ENCODE data around the gene MSLN. TPM values are rescaled to one million over a fixed set of nuclear protein-coding genes. Genes with fewer than 3 reads are reported as not detected.

The MSLN gene
- total RNA-seq, 1 experiment from 2014 or later = not detected

DNA sequence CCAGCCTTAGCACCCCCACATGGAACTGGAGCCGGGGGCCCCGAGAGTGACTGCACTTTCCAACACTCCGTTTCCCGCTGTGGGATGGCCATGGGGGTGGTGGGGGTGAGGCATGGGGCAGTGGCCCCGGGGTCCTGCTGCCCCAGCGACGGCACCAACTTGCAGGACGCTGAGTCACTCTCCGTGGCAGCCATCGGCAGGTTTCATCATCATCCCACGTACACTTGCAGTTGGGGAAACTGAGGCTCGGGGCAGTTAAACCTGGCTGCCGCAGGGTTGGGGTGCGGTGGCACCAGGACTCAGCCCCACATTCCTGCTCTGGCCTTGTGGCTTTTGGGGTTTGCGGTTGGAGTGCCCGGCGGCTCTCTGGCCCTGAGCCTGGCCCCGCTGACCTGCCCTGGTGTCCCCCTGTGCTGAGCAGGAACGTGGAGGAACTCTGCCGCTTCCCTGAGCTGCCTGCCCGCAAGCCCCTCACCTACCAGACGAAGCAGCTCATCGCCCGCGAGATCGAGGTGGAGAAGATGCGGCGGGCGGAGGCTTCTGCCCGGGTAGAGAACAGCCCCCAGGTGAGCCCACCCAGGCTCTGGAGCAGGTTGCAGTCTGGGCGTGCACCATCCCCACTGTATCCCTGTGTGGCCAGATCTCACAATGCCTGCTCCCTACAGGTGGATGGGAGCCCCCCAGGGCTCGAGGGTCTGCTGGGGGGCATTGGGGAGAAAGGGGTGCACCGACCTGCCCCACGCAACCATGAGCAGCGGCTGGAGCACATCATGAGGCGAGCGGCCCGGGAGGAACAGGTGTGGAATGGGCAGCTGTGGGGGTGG, 36.0 kb downstream of the MSLN start:
- TF ChIP-seq EZH2 (IDR thresholded peaks at IDR 0.05; ENCODE audit: borderline replicate concordance, low read depth, low read length, poor library complexity, severe bottlenecking) = no peak
- TF ChIP-seq, protein P1, sequence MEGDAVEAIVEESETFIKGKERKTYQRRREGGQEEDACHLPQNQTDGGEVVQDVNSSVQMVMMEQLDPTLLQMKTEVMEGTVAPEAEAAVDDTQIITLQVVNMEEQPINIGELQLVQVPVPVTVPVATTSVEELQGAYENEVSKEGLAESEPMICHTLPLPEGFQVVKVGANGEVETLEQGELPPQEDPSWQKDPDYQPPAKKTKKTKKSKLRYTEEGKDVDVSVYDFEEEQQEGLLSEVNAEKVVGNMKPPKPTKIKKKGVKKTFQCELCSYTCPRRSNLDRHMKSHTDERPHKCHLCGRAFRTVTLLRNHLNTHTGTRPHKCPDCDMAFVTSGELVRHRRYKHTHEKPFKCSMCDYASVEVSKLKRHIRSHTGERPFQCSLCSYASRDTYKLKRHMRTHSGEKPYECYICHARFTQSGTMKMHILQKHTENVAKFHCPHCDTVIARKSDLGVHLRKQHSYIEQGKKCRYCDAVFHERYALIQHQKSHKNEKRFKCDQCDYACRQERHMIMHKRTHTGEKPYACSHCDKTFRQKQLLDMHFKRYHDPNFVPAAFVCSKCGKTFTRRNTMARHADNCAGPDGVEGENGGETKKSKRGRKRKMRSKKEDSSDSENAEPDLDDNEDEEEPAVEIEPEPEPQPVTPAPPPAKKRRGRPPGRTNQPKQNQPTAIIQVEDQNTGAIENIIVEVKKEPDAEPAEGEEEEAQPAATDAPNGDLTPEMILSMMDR (conservative IDR thresholded peaks at IDR 0.05; ENCODE audit: low read depth, low read length) = no peak
- no TSS peak for BruUV-seq (replicated peaks)
- no peak for DNase-seq (ENCODE audit: low spot score)
- Histone ChIP-seq H3K27ac (ENCODE audit: low read depth, low read length, poor library complexity, severe bottlenecking) (no peak overlapping the region), H3K4me3 (ENCODE audit: low read depth, low read length, poor library complexity, severe bottlenecking) (no peak overlapping the region), H3K9me3 (ENCODE audit: low read depth, low read length, poor library complexity, severe bottlenecking) (no peaks in the 10 kb centered on the region), H3K4me1 (ENCODE audit: insufficient read depth, low read length, poor library complexity, severe bottlenecking) (no peaks in the 10 kb centered on the region), H3K27me3 (replicated peaks; ENCODE audit: insufficient read depth, low read depth, low read length, poor library complexity) (peaks cover 16% of the 10 kb centered on the region), H3K36me3 (ENCODE audit: insufficient read depth, low read length, poor library complexity, severe bottlenecking) (peaks cover 15% of the 10 kb centered on the region)
- ChIA-PET CTCF (no interaction called here), POLR2A (ENCODE audit: low non-redundant PET) (no interaction called here)
- intact Hi-C loops (cut with micrococcal nuclease; ENCODE audit: unreplicated experiment) = no loop called here

GRCh38 chr16:797120-797420, 36.5 kb downstream of the MSLN start:
- peaks cover 10% of the 10 kb centered on the region for H3K36me3 ChIP-seq (ENCODE audit: insufficient read depth, low read length, poor library complexity, severe bottlenecking)
- H3K27me3 ChIP-seq (replicated peaks; ENCODE audit: insufficient read depth, low read depth, low read length, poor library complexity) = peaks cover 22% of the 10 kb centered on the region
- H3K27ac ChIP-seq (ENCODE audit: low read depth, low read length, poor library complexity, severe bottlenecking) = no peak overlapping the region
- BruUV-seq (replicated peaks) = no TSS peak
- no peaks in the 10 kb centered on the region for H3K9me3 ChIP-seq (ENCODE audit: low read depth, low read length, poor library complexity, severe bottlenecking)
- intact Hi-C loops (cut with micrococcal nuclease; ENCODE audit: unreplicated experiment) = no loop called here
- no peak for TF ChIP-seq EZH2 (IDR thresholded peaks at IDR 0.05; ENCODE audit: borderline replicate concordance, low read depth, low read length, poor library complexity, severe bottlenecking)
- TF ChIP-seq, protein P1 (conservative IDR thresholded peaks at IDR 0.05; ENCODE audit: low read depth, low read length) = no peak
- ChIA-PET CTCF (no interaction called here), POLR2A (ENCODE audit: low non-redundant PET) (no interaction called here)
- H3K4me1 ChIP-seq (ENCODE audit: insufficient read depth, low read length, poor library complexity, severe bottlenecking) = no peaks in the 10 kb centered on the region
- no peak overlapping the region for H3K4me3 ChIP-seq (ENCODE audit: low read depth, low read length, poor library complexity, severe bottlenecking)
- no peak for DNase-seq (ENCODE audit: low spot score)

DNA sequence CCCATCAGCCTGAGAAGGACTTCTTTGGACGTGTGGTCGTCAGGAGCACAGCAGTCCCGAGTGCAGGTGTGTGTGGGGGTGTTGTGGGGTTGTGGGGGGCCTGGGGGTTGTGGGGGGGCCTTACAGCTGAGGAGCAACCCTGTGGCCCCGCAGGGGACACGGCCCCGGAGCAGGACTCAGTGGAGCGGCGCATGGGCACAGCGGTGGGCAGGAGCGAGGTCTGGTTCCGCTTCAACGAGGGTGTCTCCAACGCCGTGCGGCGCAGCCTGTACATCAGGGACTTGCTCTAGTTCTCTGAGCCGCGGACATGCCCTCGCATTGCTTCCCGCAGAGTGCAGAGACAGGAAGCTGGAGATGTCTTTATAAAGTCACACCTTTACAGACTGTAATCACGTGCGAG, 37.2 kb downstream of the MSLN start:
- POLR2A ChIA-PET (ENCODE audit: low non-redundant PET) = no interaction called here
- intact Hi-C loops (cut with micrococcal nuclease; ENCODE audit: unreplicated experiment) = no loop called here
- DNase-seq (ENCODE audit: low spot score) = no peak
- no peak for TF ChIP-seq EZH2 (IDR thresholded peaks at IDR 0.05; ENCODE audit: borderline replicate concordance, low read depth, low read length, poor library complexity, severe bottlenecking)
- TF ChIP-seq, protein P1 (conservative IDR thresholded peaks at IDR 0.05; ENCODE audit: low read depth, low read length) = no peak
- Histone ChIP-seq H3K36me3 (ENCODE audit: insufficient read depth, low read length, poor library complexity, severe bottlenecking) (peaks cover 4% of the 10 kb centered on the region), H3K27me3 (replicated peaks; ENCODE audit: insufficient read depth, low read depth, low read length, poor library complexity) (peaks cover 28% of the 10 kb centered on the region), H3K9me3 (ENCODE audit: low read depth, low read length, poor library complexity, severe bottlenecking) (no peaks in the 10 kb centered on the region), H3K27ac (ENCODE audit: low read depth, low read length, poor library complexity, severe bottlenecking) (no peak overlapping the region), H3K4me3 (ENCODE audit: low read depth, low read length, poor library complexity, severe bottlenecking) (no peak overlapping the region), H3K4me1 (ENCODE audit: insufficient read depth, low read length, poor library complexity, severe bottlenecking) (no peaks in the 10 kb centered on the region)
- CTCF ChIA-PET = no interaction called here
- no TSS peak for BruUV-seq (replicated peaks)

Measured in A673 (cell line).